Measurements from ENCODE around the gene KLHL35. TPM values are rescaled to one million over a fixed set of nuclear protein-coding genes. Genes with fewer than 3 reads are reported as not detected.

Gene KLHL35
- total RNA-seq, 1 experiment from 2014 or later: 0.83 TPM

GRCh38 chr11:75403037-75403436 is 30.0 kb downstream of the KLHL35 start:
- H3K4me1 Mint-ChIP-seq: peaks cover 26 to 35% of the 10 kb centered on the region in 2 experiments

More at GRCh38 chr11:75403037-75403436, 30.0 kb downstream of the KLHL35 start:
- no peak overlapping the region for H4K8ac ChIP-seq (replicated peaks; ENCODE audit: insufficient read length, low read depth, low read length)
- H3K9ac ChIP-seq (ENCODE audit: extremely low read depth, insufficient read length, low read length): no peak overlapping the region
- Mint-ChIP-seq H3K27ac (peak overlapping the region; percentile 4 to 91 (median 16); a peak in 6 of 7 replicates), H3K9me3 (peaks cover 4 to 9% of the 10 kb centered on the region in 2 experiments; a peak in 3 of 5 replicates), H3K27me3 (ENCODE audit: low read depth) (no peaks in the 10 kb centered on the region; the same call in 1 of the 2 replicates), H3K4me3 (peak overlapping the region; percentile 38 to 97; a peak in 4 of 5 replicates), H3K36me3 (ENCODE audit: insufficient read depth in 1 of 3, low read depth in 3 of 3) (peaks cover 81 to 86% (median 84%) of the 10 kb centered on the region in 3 experiments)
- no peak overlapping the region for H2AK5ac ChIP-seq (ENCODE audit: insufficient read length, low read length)
- H4K5ac ChIP-seq (ENCODE audit: insufficient read length, low read depth, low read length): no peak overlapping the region
- TF ChIP-seq CTCF (conservative IDR thresholded peaks at IDR 0.05): no peak
- H3K79me2 ChIP-seq (ENCODE audit: insufficient read depth, low read length): peaks cover 34% of the 10 kb centered on the region
- H3K4me1 ChIP-seq (ENCODE audit: insufficient read depth, low read length): no peaks in the 10 kb centered on the region; the same call in 1 of the 2 replicates
- H2BK15ac ChIP-seq (ENCODE audit: low read depth, low read length): no peak overlapping the region
- DNase-seq: no peak
- H3K27ac ChIP-seq (ENCODE audit: insufficient read length, low read depth, low read length): no peak overlapping the region
- no peak overlapping the region for H3K4ac ChIP-seq (ENCODE audit: low read depth, low read length)
- H3K79me1 ChIP-seq (ENCODE audit: insufficient read depth, low read depth, low read length, poor library complexity, severe bottlenecking): peaks cover 11% of the 10 kb centered on the region
- H2BK20ac ChIP-seq (ENCODE audit: low read depth, low read length, poor library complexity, severe bottlenecking): no peak overlapping the region
- no peak overlapping the region for H2BK5ac ChIP-seq (ENCODE audit: insufficient read length, low read length)
- no peaks in the 10 kb centered on the region for H3K27me3 ChIP-seq (ENCODE audit: insufficient read depth, low read length)
- WGBS (ENCODE audit: extremely low coverage, insufficient read length, low lambda C conversion rate): no CpG with 5 or more reads among the region's 1 CpG
- no peak overlapping the region for H3K14ac ChIP-seq (ENCODE audit: insufficient read depth, low read length)
- H3K9me3 ChIP-seq (ENCODE audit: control insufficient read depth, low read depth, low read length): no peaks in the 10 kb centered on the region
- H3T11ph ChIP-seq (ENCODE audit: low read length): no peak overlapping the region
- no peak overlapping the region for H4K91ac ChIP-seq (ENCODE audit: insufficient read length, low read depth, low read length)
- H2AFZ ChIP-seq (ENCODE audit: low read length): no peak overlapping the region
- H3K23ac ChIP-seq (ENCODE audit: insufficient read length, low read depth, low read length): no peak overlapping the region
- peak overlapping the region; percentile 75 for H3K4me2 ChIP-seq (ENCODE audit: insufficient read depth, insufficient read length, low read length)
- no peak overlapping the region for H3K56ac ChIP-seq (ENCODE audit: insufficient read length, low read depth, low read length)
- peaks cover 3% of the 10 kb centered on the region for H4K20me1 ChIP-seq (ENCODE audit: control insufficient read depth, insufficient read depth, insufficient read length)
- no peak overlapping the region for H2BK120ac ChIP-seq (ENCODE audit: low read depth, low read length, poor library complexity, severe bottlenecking)
- H2BK12ac ChIP-seq (ENCODE audit: insufficient read length, low read depth, low read length): no peak overlapping the region
- H3K18ac ChIP-seq (ENCODE audit: insufficient read length, low read depth, low read length): no peak overlapping the region
- peaks cover 9% of the 10 kb centered on the region for H3K23me2 ChIP-seq (ENCODE audit: insufficient read length, low read depth, low read length, poor library complexity, severe bottlenecking)
